Activated CD8-positive, alpha-beta memory T cell treated with anti-CD3 and anti-CD28 coated beads, Interleukin-2, amount 10 ng/mL, durations not matched to agents 7 days and 5 days (primary cell): Measurements from ENCODE around the gene SUMO3. TPM values are rescaled to one million over a fixed set of nuclear protein-coding genes. Genes with fewer than 3 reads are reported as not detected.

Experiments
- ATAC-seq: fragments of 150-1000 bp; cut with Tn5 transposase; one replicate; pipeline ENCODE4 v1.10.0; 2021; ENCODE audit warnings: moderate library complexity
- CTCF ChIA-PET: fragments of 350-600 bp; sonication (Branson Sonifier 250); formaldehyde crosslinking; loops from one replicate; lab custom pipeline; 2021; ENCODE audit warnings: antibody characterized with exemption; lab: Charles Lee
- DNase-seq: peaks from one replicate; pipeline ENCODE4 v3.0.0-alpha.2; 2020
- H3K27ac Mint-ChIP-seq: one replicate; pipeline ENCODE4 v1.8.0; 2021; ENCODE audit warnings: mild to moderate bottlenecking, mixed read lengths
- H3K27me3 Mint-ChIP-seq: one replicate; pipeline ENCODE4 v1.8.0; 2021; ENCODE audit warnings: mixed read lengths
- H3K36me3 Mint-ChIP-seq: one replicate; pipeline ENCODE4 v1.8.0; 2021; ENCODE audit warnings: mild to moderate bottlenecking, mixed read lengths
- H3K4me1 Mint-ChIP-seq: one replicate; pipeline ENCODE4 v1.8.0; 2021; ENCODE audit warnings: mixed read lengths
- H3K4me3 Mint-ChIP-seq: one replicate; pipeline ENCODE4 v1.8.0; 2021; ENCODE audit warnings: mild to moderate bottlenecking, moderate library complexity, mixed read lengths
- H3K9me3 Mint-ChIP-seq: one replicate; pipeline ENCODE4 v1.8.0; 2022; ENCODE audit warnings: low read depth, mixed read lengths
- total RNA-seq, 2 experiments: library from RNA; stranded (reverse); gene quantifications; one replicate each; pipeline ENCODE4 v1.2.3, GENCODE V29; 2021

Gene SUMO3
- total RNA-seq, 2 experiments from 2014 or later: 86.1 to 93.7 TPM

DNA sequence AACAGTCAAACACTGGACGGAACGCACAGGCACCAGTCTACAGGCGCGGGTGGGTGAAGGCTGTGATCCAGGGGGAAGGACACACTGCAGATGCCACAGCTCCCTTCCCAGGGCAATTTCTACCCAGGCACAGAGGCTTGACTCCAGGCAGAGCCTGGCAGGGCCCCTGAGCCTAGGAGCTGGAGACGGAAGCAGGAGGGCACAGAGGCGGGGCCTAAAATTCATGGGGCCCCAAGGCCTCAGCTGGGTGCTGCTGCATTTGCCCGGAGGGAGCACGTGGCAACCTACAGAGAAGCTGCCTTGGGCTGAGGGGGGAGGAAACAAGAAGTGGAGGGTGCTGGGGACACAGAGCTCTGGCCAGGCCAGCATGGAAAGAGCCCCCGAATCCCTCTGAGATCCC, 57.5 kb downstream of the SUMO3 start:
- Mint-ChIP-seq H3K4me1 (peaks cover 6% of the 10 kb centered on the region), H3K4me3 (no peak overlapping the region), H3K9me3 (no peaks in the 10 kb centered on the region), H3K36me3 (no peaks in the 10 kb centered on the region), H3K27ac (no peak overlapping the region), H3K27me3 (no peaks in the 10 kb centered on the region)
- CTCF ChIA-PET: interaction anchor here (1.2 kb wide), 1 partner anchor 250 kb away, joined by 3 read pairs; no protein-coding TSS in a partner anchor
- DNase-seq: no peak
- no peak for ATAC-seq

DNA sequence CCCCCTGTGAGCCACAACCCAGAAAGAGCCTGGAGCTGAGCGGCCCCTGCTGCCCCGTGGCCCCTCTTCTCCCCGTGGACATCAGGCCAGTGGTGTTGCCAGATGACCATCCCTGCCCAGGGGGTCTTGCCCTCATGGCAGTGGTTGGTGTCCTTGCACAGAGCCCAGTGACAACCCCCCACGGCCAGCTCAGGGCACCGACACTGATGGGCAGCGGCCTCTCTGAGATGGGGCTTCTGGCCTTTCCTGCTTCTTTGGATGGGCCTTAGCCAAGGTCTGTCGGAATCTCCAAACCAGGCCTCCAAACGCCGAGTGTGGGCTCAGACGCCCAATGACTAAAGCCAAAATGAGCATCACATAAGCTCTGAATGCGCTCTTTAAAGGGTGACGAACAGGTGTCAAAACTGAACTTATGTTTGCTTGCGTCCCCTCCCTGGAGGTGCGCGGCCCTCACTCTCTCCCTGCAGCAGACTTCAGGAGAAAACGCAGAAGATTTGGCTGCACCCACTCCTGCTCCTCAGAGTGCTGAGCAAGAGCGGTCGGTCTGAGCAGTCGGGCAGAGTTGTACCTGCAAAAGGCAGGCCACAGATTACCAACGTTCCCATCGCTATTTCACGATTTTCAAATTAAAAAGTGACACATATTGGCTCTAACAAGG, 58.1 kb downstream of the SUMO3 start:
- DNase-seq (no peak), ATAC-seq (no peak)
- Mint-ChIP-seq H3K27me3 (no peaks in the 10 kb centered on the region), H3K4me1 (no peaks in the 10 kb centered on the region), H3K4me3 (no peak overlapping the region), H3K27ac (no peak overlapping the region), H3K9me3 (no peaks in the 10 kb centered on the region), H3K36me3 (no peaks in the 10 kb centered on the region)
- CTCF ChIA-PET: no interaction called here

DNA sequence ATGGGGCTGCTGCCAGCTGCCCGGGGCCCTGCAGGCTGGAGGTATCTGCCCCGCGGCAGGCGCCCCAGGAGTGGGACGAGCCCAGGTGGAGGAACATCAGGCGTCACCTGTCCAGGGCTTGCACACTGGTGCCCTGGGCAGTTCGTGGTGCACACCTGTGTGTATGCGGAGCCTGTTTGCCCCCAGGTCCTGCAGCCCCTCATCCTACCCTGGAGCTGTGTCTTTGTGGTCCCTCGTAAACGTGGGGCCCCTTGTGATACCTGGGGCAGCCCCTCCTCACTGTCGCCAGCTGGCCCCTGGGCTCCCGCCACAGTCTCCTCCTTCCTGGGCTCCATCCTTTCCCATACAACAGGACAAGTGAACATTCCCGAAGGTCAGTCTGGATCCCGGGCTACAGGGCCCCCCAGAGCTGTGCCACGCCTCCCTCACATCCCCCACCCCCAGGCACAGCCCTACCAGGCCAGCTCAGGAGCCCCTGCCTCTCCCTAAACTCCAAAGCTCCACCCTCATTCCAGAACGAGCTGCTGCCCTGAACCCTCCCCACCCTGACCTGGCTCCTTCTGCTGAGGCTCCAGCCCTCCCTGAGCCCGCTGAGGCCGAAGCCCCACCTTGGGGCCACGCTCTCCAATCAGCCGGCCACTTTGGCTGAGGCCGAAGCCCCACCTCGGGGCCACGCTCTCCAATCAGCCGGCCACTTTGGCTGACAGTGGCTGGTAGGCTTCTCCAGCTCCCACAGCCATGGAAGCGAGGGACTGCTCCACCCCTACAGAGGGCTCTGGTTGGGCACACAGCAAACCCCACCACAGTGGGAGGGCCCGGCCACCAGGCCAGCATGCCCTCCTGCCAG, 58.9 kb downstream of the SUMO3 start:
- H3K4me1 Mint-ChIP-seq: no peaks in the 10 kb centered on the region
- CTCF ChIA-PET: no interaction called here
- H3K27me3 Mint-ChIP-seq: no peaks in the 10 kb centered on the region
- H3K9me3 Mint-ChIP-seq: no peaks in the 10 kb centered on the region
- H3K36me3 Mint-ChIP-seq: no peaks in the 10 kb centered on the region
- no peak overlapping the region for H3K27ac Mint-ChIP-seq
- ATAC-seq: no peak
- no peak for DNase-seq
- H3K4me3 Mint-ChIP-seq: no peak overlapping the region

DNA sequence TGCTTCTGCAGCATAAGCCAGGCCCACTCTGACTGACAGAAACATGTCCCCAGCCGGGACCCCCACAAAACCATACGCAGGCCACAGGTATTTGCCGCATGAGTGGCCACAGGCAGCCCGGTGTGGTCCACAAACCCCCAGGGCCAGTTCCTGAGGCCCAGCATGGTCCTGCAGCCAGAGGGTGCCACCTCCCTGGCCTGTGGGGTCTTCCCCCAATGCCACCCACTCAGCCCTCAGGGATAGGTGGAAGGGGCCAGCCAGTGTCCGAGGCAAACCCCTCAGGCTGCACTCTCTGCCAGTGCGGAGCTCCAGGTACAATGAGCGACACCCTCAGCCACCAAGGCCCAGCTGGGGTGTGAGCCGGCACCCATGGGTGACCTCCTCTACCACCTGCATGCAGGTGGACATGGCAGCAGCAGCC, 59.7 kb downstream of the SUMO3 start:
- H3K36me3 Mint-ChIP-seq: no peaks in the 10 kb centered on the region
- DNase-seq: no peak
- no peaks in the 10 kb centered on the region for H3K4me1 Mint-ChIP-seq
- H3K4me3 Mint-ChIP-seq: no peak overlapping the region
- no peaks in the 10 kb centered on the region for H3K9me3 Mint-ChIP-seq
- no peak overlapping the region for H3K27ac Mint-ChIP-seq
- no peak for ATAC-seq
- CTCF ChIA-PET: no interaction called here
- no peaks in the 10 kb centered on the region for H3K27me3 Mint-ChIP-seq

DNA sequence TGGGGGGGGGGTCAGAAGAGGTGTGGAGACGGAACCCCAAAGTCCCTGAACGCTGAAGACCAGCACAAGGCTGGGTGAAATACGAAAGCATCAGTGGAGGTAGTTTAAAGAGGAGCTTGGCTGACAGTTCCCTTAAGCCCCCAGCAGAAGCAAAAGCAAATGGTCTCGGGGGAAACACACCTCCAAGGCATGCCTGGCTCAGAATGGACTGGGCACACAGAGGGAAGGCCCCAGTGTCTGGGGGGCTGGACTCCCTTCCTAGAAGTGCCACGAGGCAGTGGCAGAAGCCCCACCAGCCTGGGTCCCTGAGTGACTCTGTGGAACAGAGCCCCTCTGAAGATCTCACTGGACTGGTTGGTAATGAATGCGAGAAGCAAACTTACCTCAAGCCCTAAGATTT, 60.1 kb downstream of the SUMO3 start:
- ATAC-seq (no peak), DNase-seq (no peak)
- no peaks in the 10 kb centered on the region for H3K9me3 Mint-ChIP-seq
- no peaks in the 10 kb centered on the region for H3K27me3 Mint-ChIP-seq
- no peak overlapping the region for H3K27ac Mint-ChIP-seq
- CTCF ChIA-PET: no interaction called here
- H3K4me1 Mint-ChIP-seq: no peaks in the 10 kb centered on the region
- H3K4me3 Mint-ChIP-seq: no peak overlapping the region
- no peaks in the 10 kb centered on the region for H3K36me3 Mint-ChIP-seq

DNA sequence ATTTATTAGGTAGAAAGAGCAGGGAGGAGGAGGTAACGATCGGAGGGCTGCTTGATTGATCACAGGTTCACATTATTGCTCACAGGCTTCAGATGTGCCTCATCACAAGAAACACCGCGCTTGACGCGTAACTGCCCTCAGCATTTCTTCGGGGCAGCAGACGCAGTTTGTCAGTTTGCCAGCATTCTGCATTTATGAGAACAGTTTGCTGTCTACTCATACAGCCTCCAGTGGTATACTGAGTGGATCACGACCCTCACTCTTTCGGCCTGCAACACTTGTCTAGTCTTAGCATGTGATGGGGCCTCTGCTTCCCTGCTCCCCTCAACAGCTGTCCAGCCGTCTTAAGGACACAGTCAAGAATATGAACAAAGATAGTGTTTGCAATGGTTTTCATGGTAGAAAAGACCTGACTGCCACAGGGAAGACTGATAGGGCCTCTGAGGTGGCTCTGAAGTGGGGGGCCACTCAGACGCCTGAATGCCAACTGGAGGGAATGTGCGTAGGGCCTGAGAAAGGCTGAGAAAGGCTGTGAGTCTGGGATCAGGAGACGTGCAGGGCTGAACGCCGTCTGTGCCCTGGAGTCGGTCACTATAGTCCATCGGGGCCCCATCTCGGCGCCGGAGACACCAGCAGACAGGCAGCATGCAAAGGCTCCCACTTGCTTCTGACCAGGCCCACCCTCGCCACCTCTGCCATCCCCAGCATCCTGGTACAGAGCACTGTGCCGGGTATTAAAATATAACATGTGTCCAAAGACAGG, 61.3 kb downstream of the SUMO3 start:
- H3K36me3 Mint-ChIP-seq: no peaks in the 10 kb centered on the region
- CTCF ChIA-PET: no interaction called here
- H3K9me3 Mint-ChIP-seq: no peaks in the 10 kb centered on the region
- no peak for DNase-seq
- ATAC-seq: no peak
- no peak overlapping the region for H3K4me3 Mint-ChIP-seq
- no peaks in the 10 kb centered on the region for H3K4me1 Mint-ChIP-seq
- no peaks in the 10 kb centered on the region for H3K27me3 Mint-ChIP-seq
- no peak overlapping the region for H3K27ac Mint-ChIP-seq

Other genes with a start within 250 kb of the SUMO3 start
- gene KRTAP10-4, start 244.3 kb downstream of the SUMO3 start, total RNA-seq: not detected
- gene KRTAP10-5, start 237.5 kb downstream of the SUMO3 start, total RNA-seq: not detected
- not detected for gene KRTAP10-6, start 225.6 kb downstream of the SUMO3 start, total RNA-seq
- not detected for gene KRTAP10-7, start 217.5 kb downstream of the SUMO3 start, total RNA-seq
- gene KRTAP10-8, start 206.0 kb downstream of the SUMO3 start, total RNA-seq: not detected
- gene KRTAP10-9, start 191.0 kb downstream of the SUMO3 start, total RNA-seq: not detected
- gene KRTAP10-10, start 180.7 kb downstream of the SUMO3 start, total RNA-seq: not detected
- not detected for gene KRTAP10-11, start 171.6 kb downstream of the SUMO3 start, total RNA-seq
- gene KRTAP12-4, start 163.4 kb downstream of the SUMO3 start, total RNA-seq: not detected
- gene KRTAP12-3, start 160.1 kb downstream of the SUMO3 start, total RNA-seq: not detected
- gene KRTAP12-2, start 151.1 kb downstream of the SUMO3 start, total RNA-seq: not detected
- gene KRTAP12-1, start 135.9 kb downstream of the SUMO3 start, total RNA-seq: not detected
- not detected for gene KRTAP10-12, start 120.9 kb downstream of the SUMO3 start, total RNA-seq
- gene TSPEAR, start 106.5 kb downstream of the SUMO3 start, total RNA-seq: not detected
- 100 to 1,000 TPM; 103 to 121 TPM for gene UBE2G2, start 16.2 kb downstream of the SUMO3 start, total RNA-seq
- gene PTTG1IP, start 55.6 kb upstream of the SUMO3 start, total RNA-seq: 10 to 100 TPM; 46.0 to 49.9 TPM
- gene ITGB2, start 102.8 kb upstream of the SUMO3 start, total RNA-seq: 100 to 1,000 TPM; 336 to 372 TPM
- gene SLX9, start 122.0 kb upstream of the SUMO3 start, total RNA-seq: 10 to 100 TPM; 56.8 to 62.9 TPM